ENCODE data around the gene SLC1A4.

DNA sequence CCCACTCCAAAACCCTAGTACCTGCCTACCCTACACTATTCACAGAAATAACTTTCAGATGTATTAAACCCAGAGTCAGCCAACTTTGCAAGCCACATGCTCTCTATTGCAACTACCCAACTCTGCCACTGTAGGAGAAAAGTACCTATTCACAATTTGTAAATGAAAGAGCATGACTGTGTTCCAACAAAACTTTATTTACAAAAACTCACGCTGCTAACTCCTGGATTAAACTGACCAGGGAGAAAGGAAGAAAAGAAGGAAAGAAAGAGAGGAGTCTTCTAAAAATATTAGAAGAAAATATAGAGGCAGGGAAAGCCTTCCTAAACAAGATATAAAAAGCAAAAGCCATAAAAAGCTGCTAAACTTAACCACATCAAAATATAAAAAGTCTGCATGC lies 24.6 kb downstream of the SLC1A4 start:
- TF ChIP-seq CTCF (IDR thresholded peaks at IDR 0.05) (no peak), ZFX (IDR thresholded peaks at IDR 0.05; ENCODE audit: borderline replicate concordance) (no peak)
